BJ (cell line): ENCODE results near the gene FBLN5. TPM values are rescaled to one million over a fixed set of nuclear protein-coding genes. Genes with fewer than 3 reads are reported as not detected.
"Not testable (repeated sequence)": the region's sequence is repeated elsewhere in the genome, so short reads cannot be mapped to it uniquely, and the experiment has no call there.

Experiments used
- CTCF ChIA-PET: fragments of 350-600 bp; formaldehyde crosslinking; extraction: SDS; loops from one replicate; lab custom pipeline; 2021; ENCODE audit warnings: antibody characterized with exemption, inconsistent platforms; lab: Yijun Ruan, JAX
- POLR2A ChIA-PET: fragments of 300-600 bp; sonication (Branson Sonifier 250); formaldehyde crosslinking; extraction: SDS; loops from one replicate; lab custom pipeline; 2021; ENCODE audit warnings: antibody characterized with exemption; lab: Charles Lee
- DNase-seq: peaks from one replicate; pipeline ENCODE4 v3.0.0-alpha.2; 2011; ENCODE audit warnings: low read depth
- H3K27me3 ChIP-seq: 2 replicates; pipeline ENCODE4 v1.6.0; 2011; ENCODE audit warnings: low read length; ENCODE audit not compliant: control insufficient read depth, insufficient read depth
- H3K36me3 ChIP-seq: 2 replicates; pipeline ENCODE4 v1.5.1; 2011; ENCODE audit warnings: low read length; ENCODE audit not compliant: control insufficient read depth, insufficient read depth
- H3K4me3 ChIP-seq: 2 replicates; pipeline ENCODE4 v1.5.1; 2011; ENCODE audit warnings: low read depth, mild to moderate bottlenecking, control low read depth, low read length
- polyA plus RNA-seq: library from polyadenylated mRNA; depleted of rRNA; stranded (reverse); fragments of >200 nt; gene quantifications from 2 replicates; pipeline ENCODE4 v1.2.3, GENCODE V29; 2011
- TF ChIP-seq, protein P1 (sequence below): IDR thresholded peaks from 2 replicates; pipeline ENCODE4 v1.5.1; 2011; ENCODE audit warnings: low read depth, mild to moderate bottlenecking, control low read depth, inconsistent platforms, low read length, moderate library complexity; ENCODE audit not compliant: insufficient read depth

The FBLN5 gene
- polyA plus RNA-seq, 1 experiment: 158 TPM

- no peak for DNase-seq
- H3K36me3 ChIP-seq: peaks cover 6% of the 10 kb centered on the region; the same call in 1 of the 2 replicates
- CTCF ChIA-PET: interaction anchor here (0.9 kb wide), 1 partner anchor 178 kb away, joined by 3 read pairs; no protein-coding TSS in a partner anchor
- TF ChIP-seq, protein P1, sequence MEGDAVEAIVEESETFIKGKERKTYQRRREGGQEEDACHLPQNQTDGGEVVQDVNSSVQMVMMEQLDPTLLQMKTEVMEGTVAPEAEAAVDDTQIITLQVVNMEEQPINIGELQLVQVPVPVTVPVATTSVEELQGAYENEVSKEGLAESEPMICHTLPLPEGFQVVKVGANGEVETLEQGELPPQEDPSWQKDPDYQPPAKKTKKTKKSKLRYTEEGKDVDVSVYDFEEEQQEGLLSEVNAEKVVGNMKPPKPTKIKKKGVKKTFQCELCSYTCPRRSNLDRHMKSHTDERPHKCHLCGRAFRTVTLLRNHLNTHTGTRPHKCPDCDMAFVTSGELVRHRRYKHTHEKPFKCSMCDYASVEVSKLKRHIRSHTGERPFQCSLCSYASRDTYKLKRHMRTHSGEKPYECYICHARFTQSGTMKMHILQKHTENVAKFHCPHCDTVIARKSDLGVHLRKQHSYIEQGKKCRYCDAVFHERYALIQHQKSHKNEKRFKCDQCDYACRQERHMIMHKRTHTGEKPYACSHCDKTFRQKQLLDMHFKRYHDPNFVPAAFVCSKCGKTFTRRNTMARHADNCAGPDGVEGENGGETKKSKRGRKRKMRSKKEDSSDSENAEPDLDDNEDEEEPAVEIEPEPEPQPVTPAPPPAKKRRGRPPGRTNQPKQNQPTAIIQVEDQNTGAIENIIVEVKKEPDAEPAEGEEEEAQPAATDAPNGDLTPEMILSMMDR: no peak
- POLR2A ChIA-PET: no interaction called here
- no peaks in the 10 kb centered on the region for H3K27me3 ChIP-seq
- no peak overlapping the region for H3K4me3 ChIP-seq
These were observed 45.2 kb downstream of the FBLN5 start for GRCh38 chr14:91902336-91902735.

- TF ChIP-seq, protein P1: no peak
- POLR2A ChIA-PET: interaction anchor here (0.5 kb wide), 1 partner anchor 43 kb away, joined by 8 read pairs; no protein-coding TSS in a partner anchor
- CTCF ChIA-PET: interaction anchor here (0.9 to 1.3 kb wide), 2 partner anchors 16 to 178 kb away, joined by 3 read pairs; no protein-coding TSS in a partner anchor
These were observed 45.9 kb downstream of the FBLN5 start for GRCh38 chr14:91901449-91902226.

DNA sequence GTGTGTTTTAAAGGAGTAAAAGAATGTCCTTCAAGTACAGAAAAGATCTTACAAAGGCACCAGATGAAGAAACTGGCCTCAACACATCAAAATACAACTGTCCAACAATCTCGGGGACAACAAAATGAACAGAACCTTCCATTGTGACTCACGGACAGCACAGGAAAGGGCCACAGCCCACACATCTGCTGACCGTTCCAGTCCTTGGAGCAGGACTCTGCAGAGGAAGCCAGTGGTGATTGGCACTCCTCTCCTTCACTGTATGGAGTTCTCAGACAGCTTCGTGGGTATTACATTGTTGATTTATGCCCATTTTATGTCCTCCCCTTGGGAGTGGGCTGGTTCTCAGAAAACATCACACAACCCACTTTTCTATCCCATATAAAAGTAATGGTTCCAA is 47.7 kb downstream of the FBLN5 start:
- TF ChIP-seq, protein P1: no peak
- Histone ChIP-seq H3K4me3 (no peak overlapping the region), H3K27me3 (no peaks in the 10 kb centered on the region), H3K36me3 (no peaks in the 10 kb centered on the region)
- no peak for DNase-seq
- POLR2A ChIA-PET: no interaction called here
- CTCF ChIA-PET: interaction anchor here (0.6 to 0.9 kb wide), 2 partner anchors 17 to 1489 kb away, joined by 3 read pairs; no protein-coding TSS in a partner anchor

More at GRCh38 chr14:91901449-91902226, 45.9 kb downstream of the FBLN5 start:
- Histone ChIP-seq H3K27me3 (no peaks in the 10 kb centered on the region), H3K36me3 (0 out of 2 replicates have a peak, but pooled peaks cover 3% of the 10 kb centered on the region), H3K4me3 (no peak overlapping the region)
- DNase-seq: no peak

DNA sequence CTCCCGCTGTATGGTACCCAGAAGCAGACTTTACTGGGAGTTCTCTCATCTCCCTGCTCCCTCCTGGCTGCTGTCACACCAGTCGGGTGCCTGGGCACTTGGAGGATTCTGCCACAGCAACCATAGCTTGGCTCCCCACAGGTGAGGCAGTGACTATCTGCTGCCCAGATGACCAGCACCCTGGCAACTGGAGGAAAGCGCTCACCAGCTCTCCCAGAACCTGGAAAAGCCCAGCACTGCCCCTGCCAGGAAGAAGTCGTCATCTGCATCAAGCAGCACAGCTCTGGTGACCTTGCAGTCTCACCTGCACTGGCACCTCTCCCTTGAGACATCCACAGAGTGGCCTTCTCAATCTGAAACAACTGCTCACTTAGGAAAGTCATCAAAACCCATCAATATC is 48.3 kb downstream of the FBLN5 start:
- TF ChIP-seq, protein P1: no peak
- H3K4me3 ChIP-seq: no peak overlapping the region
- no peaks in the 10 kb centered on the region for H3K36me3 ChIP-seq
- no peaks in the 10 kb centered on the region for H3K27me3 ChIP-seq
- DNase-seq: no peak
- CTCF ChIA-PET: interaction anchor here (0.9 kb wide), 1 partner anchor 18 kb away, joined by 3 read pairs; no protein-coding TSS in a partner anchor
- POLR2A ChIA-PET: no interaction called here

DNA sequence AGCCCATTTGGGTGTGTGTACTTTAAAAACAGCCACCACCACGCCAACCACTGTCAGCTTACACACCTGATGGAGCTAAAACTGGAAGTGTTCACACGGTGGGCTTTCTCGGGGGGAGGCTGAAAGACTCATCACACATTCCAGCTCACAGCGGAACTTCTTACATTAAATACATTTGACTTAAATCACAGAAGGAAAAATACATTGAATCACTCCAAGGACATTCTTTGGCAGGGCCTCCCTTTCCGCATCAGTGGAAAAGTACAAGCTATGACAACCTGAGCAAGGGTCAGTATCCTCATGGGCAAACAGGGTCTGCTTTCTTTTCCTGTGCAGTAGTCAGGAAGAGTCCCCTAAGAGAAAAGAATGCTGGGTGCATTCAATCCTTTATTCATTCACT is 49.1 kb downstream of the FBLN5 start:
- TF ChIP-seq, protein P1: no peak
- CTCF ChIA-PET: no interaction called here
- POLR2A ChIA-PET: no interaction called here
- Histone ChIP-seq H3K27me3 (no peaks in the 10 kb centered on the region), H3K36me3 (peaks cover 2% of the 10 kb centered on the region; the same call in 1 of the 2 replicates), H3K4me3 (no peak overlapping the region)
- no peak for DNase-seq

- DNase-seq, H3K4me3 ChIP-seq, POLR2A ChIA-PET, H3K36me3 ChIP-seq, H3K27me3 ChIP-seq: not testable (repeated sequence)
- CTCF ChIA-PET: interaction anchor here (0.6 kb wide), 1 partner anchor 12 kb away, joined by 3 read pairs; no protein-coding TSS in a partner anchor
These were observed 49.8 kb downstream of the FBLN5 start for GRCh38 chr14:91897716-91898115.
